H7 (cell line): ENCODE results near the gene SCARF1. TPM values are rescaled to one million over a fixed set of nuclear protein-coding genes. Genes with fewer than 3 reads are reported as not detected.

Source experiments
- DNase-seq: peaks from one replicate; pipeline ENCODE4 v3.0.0; 2012
- H3K27me3 ChIP-seq: 2 replicates; pipeline ENCODE4 v1.6.0; 2011; ENCODE audit warnings: mild to moderate bottlenecking, low read length; ENCODE audit not compliant: control insufficient read depth, insufficient read depth
- H3K36me3 ChIP-seq: replicated peaks from 2 replicates; pipeline ENCODE4 v1.5.1; 2011; ENCODE audit warnings: low read length; ENCODE audit not compliant: control insufficient read depth, insufficient read depth
- H3K4me3 ChIP-seq: 2 replicates; pipeline ENCODE4 v1.5.1; 2011; ENCODE audit warnings: low read depth, mild to moderate bottlenecking, control low read depth, low read length, moderate library complexity; ENCODE audit not compliant: insufficient read depth
- total RNA-seq: library from RNA; depleted of rRNA; stranded (reverse); fragments of >200 nt; shearing (Covaris generic); gene quantifications from 2 replicates; pipeline ENCODE4 v1.2.3, GENCODE V29; 2014

SCARF1 gene
- total RNA-seq, 1 experiment from 2014 or later = 7.6 TPM

GRCh38 chr17:1627182-1627981 is 18.1 kb downstream of the SCARF1 start:
- Histone ChIP-seq H3K4me3 (peak overlapping the region; percentile 85), H3K27me3 (peaks cover 5% of the 10 kb centered on the region; the same call in 1 of the 2 replicates), H3K36me3 (peaks cover 2% of the 10 kb centered on the region; the same call in 1 of the 2 replicates)
- DNase-seq = peak; percentile 91

- DNase-seq = peak; percentile 73
- H3K4me3 ChIP-seq = no peak overlapping the region
- H3K27me3 ChIP-seq = peaks cover 5% of the 10 kb centered on the region; the same call in 1 of the 2 replicates
- H3K36me3 ChIP-seq = peaks cover 2% of the 10 kb centered on the region; the same call in 1 of the 2 replicates
Measured at GRCh38 chr17:1626333-1626732, 19.2 kb downstream of the SCARF1 start.

- DNase-seq = no peak
- Histone ChIP-seq H3K36me3 (peaks cover 2% of the 10 kb centered on the region), H3K4me3 (no peak overlapping the region), H3K27me3 (peaks cover 5% of the 10 kb centered on the region; the same call in 1 of the 2 replicates)
Measured at GRCh38 chr17:1625581-1625980, 20.0 kb downstream of the SCARF1 start.

GRCh38 chr17:1625053-1625452 is 20.5 kb downstream of the SCARF1 start:
- Histone ChIP-seq H3K27me3 (peaks cover 5% of the 10 kb centered on the region; the same call in 1 of the 2 replicates), H3K36me3 (peaks cover 2% of the 10 kb centered on the region), H3K4me3 (no peak overlapping the region)
- no peak for DNase-seq

GRCh38 chr17:1624650-1625049 is 20.9 kb downstream of the SCARF1 start:
- Histone ChIP-seq H3K4me3 (no peak overlapping the region), H3K36me3 (peaks cover 2% of the 10 kb centered on the region), H3K27me3 (peaks cover 3% of the 10 kb centered on the region; the same call in 1 of the 2 replicates)
- no peak for DNase-seq

- H3K27me3 ChIP-seq = peaks cover 2% of the 10 kb centered on the region; the same call in 1 of the 2 replicates
- peaks cover 2% of the 10 kb centered on the region for H3K36me3 ChIP-seq
- H3K4me3 ChIP-seq = no peak overlapping the region
- no peak for DNase-seq
Measured at GRCh38 chr17:1623057-1623630, 22.4 kb downstream of the SCARF1 start.

GRCh38 chr17:1621273-1621954 is 24.1 kb downstream of the SCARF1 start:
- Histone ChIP-seq H3K4me3 (no peak overlapping the region), H3K27me3 (no peaks in the 10 kb centered on the region), H3K36me3 (no peaks in the 10 kb centered on the region; the same call in none of the 2 replicates)
- DNase-seq = no peak

GRCh38 chr17:1620486-1620885 is 25.0 kb downstream of the SCARF1 start:
- no peaks in the 10 kb centered on the region for H3K27me3 ChIP-seq
- no peaks in the 10 kb centered on the region; the same call in none of the 2 replicates for H3K36me3 ChIP-seq
- DNase-seq = peak; percentile 38
- H3K4me3 ChIP-seq = no peak overlapping the region

- Histone ChIP-seq H3K4me3 (no peak overlapping the region), H3K36me3 (peaks cover 1% of the 10 kb centered on the region), H3K27me3 (no peaks in the 10 kb centered on the region)
- peak; percentile 28 for DNase-seq
Measured at GRCh38 chr17:1617620-1618174, 27.8 kb downstream of the SCARF1 start.

GRCh38 chr17:1616101-1616500 is 29.4 kb downstream of the SCARF1 start:
- Histone ChIP-seq H3K27me3 (no peaks in the 10 kb centered on the region), H3K36me3 (peaks cover 1% of the 10 kb centered on the region), H3K4me3 (no peak overlapping the region)
- DNase-seq = peak; percentile 39

- peaks cover 1% of the 10 kb centered on the region for H3K36me3 ChIP-seq
- no peaks in the 10 kb centered on the region for H3K27me3 ChIP-seq
- no peak overlapping the region for H3K4me3 ChIP-seq
- peak; percentile 20 for DNase-seq
Measured at GRCh38 chr17:1612400-1612799, 33.1 kb downstream of the SCARF1 start.

GRCh38 chr17:1611715-1612114 is 33.8 kb downstream of the SCARF1 start:
- H3K36me3 ChIP-seq = peaks cover 1% of the 10 kb centered on the region
- DNase-seq = peak; percentile 20
- no peak overlapping the region for H3K4me3 ChIP-seq
- no peaks in the 10 kb centered on the region for H3K27me3 ChIP-seq

- no peak for DNase-seq
- no peaks in the 10 kb centered on the region for H3K36me3 ChIP-seq
Measured at GRCh38 chr17:1608676-1609075, 36.9 kb downstream of the SCARF1 start.

GRCh38 chr17:1607971-1608320 is 37.6 kb downstream of the SCARF1 start:
- H3K4me3 ChIP-seq = no peak overlapping the region
- no peaks in the 10 kb centered on the region for H3K27me3 ChIP-seq
- H3K36me3 ChIP-seq = no peaks in the 10 kb centered on the region
- no peak for DNase-seq

More at GRCh38 chr17:1608676-1609075, 36.9 kb downstream of the SCARF1 start:
- Histone ChIP-seq H3K27me3 (no peaks in the 10 kb centered on the region), H3K4me3 (no peak overlapping the region)
